Measurements from ENCODE around the gene DNAJA4.

Gene DNAJA4

GRCh38 chr15:78329625-78330024 lies 65.3 kb downstream of the DNAJA4 start:
- in situ Hi-C loops (cut with HindIII; ENCODE audit: low sequenced_read_pairs): loop anchor here (5.0 kb wide), 1 partner anchor 78 kb away; no protein-coding TSS in a partner anchor
- no peak overlapping the region for H3K4me3 ChIP-seq (ENCODE audit: low read depth, low read length)
- no peak for DNase-seq (ENCODE audit: low read depth)
- TF ChIP-seq, protein P1, sequence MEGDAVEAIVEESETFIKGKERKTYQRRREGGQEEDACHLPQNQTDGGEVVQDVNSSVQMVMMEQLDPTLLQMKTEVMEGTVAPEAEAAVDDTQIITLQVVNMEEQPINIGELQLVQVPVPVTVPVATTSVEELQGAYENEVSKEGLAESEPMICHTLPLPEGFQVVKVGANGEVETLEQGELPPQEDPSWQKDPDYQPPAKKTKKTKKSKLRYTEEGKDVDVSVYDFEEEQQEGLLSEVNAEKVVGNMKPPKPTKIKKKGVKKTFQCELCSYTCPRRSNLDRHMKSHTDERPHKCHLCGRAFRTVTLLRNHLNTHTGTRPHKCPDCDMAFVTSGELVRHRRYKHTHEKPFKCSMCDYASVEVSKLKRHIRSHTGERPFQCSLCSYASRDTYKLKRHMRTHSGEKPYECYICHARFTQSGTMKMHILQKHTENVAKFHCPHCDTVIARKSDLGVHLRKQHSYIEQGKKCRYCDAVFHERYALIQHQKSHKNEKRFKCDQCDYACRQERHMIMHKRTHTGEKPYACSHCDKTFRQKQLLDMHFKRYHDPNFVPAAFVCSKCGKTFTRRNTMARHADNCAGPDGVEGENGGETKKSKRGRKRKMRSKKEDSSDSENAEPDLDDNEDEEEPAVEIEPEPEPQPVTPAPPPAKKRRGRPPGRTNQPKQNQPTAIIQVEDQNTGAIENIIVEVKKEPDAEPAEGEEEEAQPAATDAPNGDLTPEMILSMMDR (IDR thresholded peaks at IDR 0.05; ENCODE audit: low read depth, low read length, missing control alignments): no peak

All from astrocyte of the cerebellum (primary cell).